Measurements from ENCODE around the gene TARBP1.

DNA sequence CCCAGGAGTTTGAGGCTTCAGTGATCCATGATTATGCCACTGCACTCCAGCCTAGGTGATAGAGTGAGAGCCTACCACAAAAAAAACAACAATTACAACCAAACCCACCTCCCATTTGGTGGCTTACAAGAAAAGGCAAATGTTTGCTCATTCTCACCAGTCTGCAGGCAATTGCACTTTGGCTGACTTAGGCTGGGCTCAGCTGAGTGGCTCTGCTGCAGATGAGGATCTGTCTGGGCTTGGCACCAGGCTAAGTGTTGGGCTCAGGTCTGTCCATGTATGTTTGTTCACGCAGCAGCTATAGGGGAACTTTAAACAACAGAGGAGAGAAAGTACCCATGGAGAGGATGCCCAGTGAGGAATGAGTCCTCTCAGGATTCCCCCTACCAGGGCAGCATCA lies 133.7 kb downstream of the TARBP1 start:
- TF ChIP-seq EZH2 (IDR thresholded peaks at IDR 0.05; ENCODE audit: low read depth) = no peak
- TF ChIP-seq, protein P1, sequence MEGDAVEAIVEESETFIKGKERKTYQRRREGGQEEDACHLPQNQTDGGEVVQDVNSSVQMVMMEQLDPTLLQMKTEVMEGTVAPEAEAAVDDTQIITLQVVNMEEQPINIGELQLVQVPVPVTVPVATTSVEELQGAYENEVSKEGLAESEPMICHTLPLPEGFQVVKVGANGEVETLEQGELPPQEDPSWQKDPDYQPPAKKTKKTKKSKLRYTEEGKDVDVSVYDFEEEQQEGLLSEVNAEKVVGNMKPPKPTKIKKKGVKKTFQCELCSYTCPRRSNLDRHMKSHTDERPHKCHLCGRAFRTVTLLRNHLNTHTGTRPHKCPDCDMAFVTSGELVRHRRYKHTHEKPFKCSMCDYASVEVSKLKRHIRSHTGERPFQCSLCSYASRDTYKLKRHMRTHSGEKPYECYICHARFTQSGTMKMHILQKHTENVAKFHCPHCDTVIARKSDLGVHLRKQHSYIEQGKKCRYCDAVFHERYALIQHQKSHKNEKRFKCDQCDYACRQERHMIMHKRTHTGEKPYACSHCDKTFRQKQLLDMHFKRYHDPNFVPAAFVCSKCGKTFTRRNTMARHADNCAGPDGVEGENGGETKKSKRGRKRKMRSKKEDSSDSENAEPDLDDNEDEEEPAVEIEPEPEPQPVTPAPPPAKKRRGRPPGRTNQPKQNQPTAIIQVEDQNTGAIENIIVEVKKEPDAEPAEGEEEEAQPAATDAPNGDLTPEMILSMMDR (conservative IDR thresholded peaks at IDR 0.05) = no peak

Data from PC-9 (cell line).